ENCODE measurements around the gene RGPD3.
"Not testable (repeated sequence)": the region's sequence is repeated elsewhere in the genome, so short reads cannot be mapped to it uniquely, and the experiment has no call there.

The RGPD3 gene

GRCh38 chr2:106468107-106468506, at the start of gene RGPD3:
Gene RGPD3, minus strand, starts transcription at chr2:106468413. Its CDS starts 125 bp downstream, at chr2:106468288.
- DNase-seq = not testable (repeated sequence)

- DNase-seq = no peak
These were observed 49.1 kb upstream of the RGPD3 start for GRCh38 chr2:106517329-106517728.

GRCh38 chr2:106516864-106517263, 48.7 kb upstream of the RGPD3 start:
- DNase-seq = no peak

GRCh38 chr2:106516436-106516835, 48.2 kb upstream of the RGPD3 start:
- no peak for DNase-seq

- not testable (repeated sequence) for DNase-seq
These were observed 46.6 kb upstream of the RGPD3 start for GRCh38 chr2:106514827-106515226.

GRCh38 chr2:106513391-106513790, 45.2 kb upstream of the RGPD3 start:
- not testable (repeated sequence) for DNase-seq

- DNase-seq = not testable (repeated sequence)
These were observed 43.7 kb upstream of the RGPD3 start for GRCh38 chr2:106511934-106512333.

- DNase-seq = not testable (repeated sequence)
These were observed 43.3 kb upstream of the RGPD3 start for GRCh38 chr2:106511476-106511901.

- not testable (repeated sequence) for DNase-seq
These were observed 42.6 kb upstream of the RGPD3 start for GRCh38 chr2:106510791-106511190.

- not testable (repeated sequence) for DNase-seq
These were observed 41.2 kb upstream of the RGPD3 start for GRCh38 chr2:106509374-106509770.

GRCh38 chr2:106508660-106509373, 40.6 kb upstream of the RGPD3 start:
- not testable (repeated sequence) for DNase-seq

GRCh38 chr2:106506002-106506687, 37.9 kb upstream of the RGPD3 start:
- not testable (repeated sequence) for DNase-seq

- DNase-seq = not testable (repeated sequence)
These were observed 36.6 kb upstream of the RGPD3 start for GRCh38 chr2:106504787-106505186.

GRCh38 chr2:106504192-106504591, 36.0 kb upstream of the RGPD3 start:
- DNase-seq = not testable (repeated sequence)

- not testable (repeated sequence) for DNase-seq
These were observed 34.1 kb upstream of the RGPD3 start for GRCh38 chr2:106502351-106502750.

GRCh38 chr2:106500350-106500749, 32.1 kb upstream of the RGPD3 start:
- DNase-seq = not testable (repeated sequence)

GRCh38 chr2:106498549-106498948, 30.3 kb upstream of the RGPD3 start:
- not testable (repeated sequence) for DNase-seq

GRCh38 chr2:106492913-106493312, 24.7 kb upstream of the RGPD3 start:
- not testable (repeated sequence) for DNase-seq

- not testable (repeated sequence) for DNase-seq
These were observed 24.2 kb upstream of the RGPD3 start for GRCh38 chr2:106492399-106492798.

- DNase-seq = not testable (repeated sequence)
These were observed 21.5 kb upstream of the RGPD3 start for GRCh38 chr2:106489701-106490100.

GRCh38 chr2:106487386-106488191, 19.4 kb upstream of the RGPD3 start:
- DNase-seq = not testable (repeated sequence)

- DNase-seq = not testable (repeated sequence)
These were observed 18.6 kb upstream of the RGPD3 start, which contains the start of gene CD8B2 for GRCh38 chr2:106486551-106487385. Gene CD8B2, plus strand, starts transcription at chr2:106487364. Its CDS starts 63 bp downstream, at chr2:106487427.
